NCI-H2227 (cell line): Measurements from ENCODE around the gene ALDH9A1.
"Not testable (repeated sequence)": the region's sequence is repeated elsewhere in the genome, so short reads cannot be mapped to it uniquely, and the experiment has no call there.

Experiments used
- DNase-seq: peaks from one replicate; lab custom pipeline; 2025; ENCODE audit not compliant: unreplicated experiment; lab: John Stamatoyannopoulos, UW

Gene ALDH9A1

GRCh38 chr1:165697881-165698760 lies at the start of gene ALDH9A1:
ALDH9A1 (minus strand) TSS chr1:165698562; CDS start chr1:165698558, 4 bp downstream.
- DNase-seq: peak; percentile 94

DNA sequence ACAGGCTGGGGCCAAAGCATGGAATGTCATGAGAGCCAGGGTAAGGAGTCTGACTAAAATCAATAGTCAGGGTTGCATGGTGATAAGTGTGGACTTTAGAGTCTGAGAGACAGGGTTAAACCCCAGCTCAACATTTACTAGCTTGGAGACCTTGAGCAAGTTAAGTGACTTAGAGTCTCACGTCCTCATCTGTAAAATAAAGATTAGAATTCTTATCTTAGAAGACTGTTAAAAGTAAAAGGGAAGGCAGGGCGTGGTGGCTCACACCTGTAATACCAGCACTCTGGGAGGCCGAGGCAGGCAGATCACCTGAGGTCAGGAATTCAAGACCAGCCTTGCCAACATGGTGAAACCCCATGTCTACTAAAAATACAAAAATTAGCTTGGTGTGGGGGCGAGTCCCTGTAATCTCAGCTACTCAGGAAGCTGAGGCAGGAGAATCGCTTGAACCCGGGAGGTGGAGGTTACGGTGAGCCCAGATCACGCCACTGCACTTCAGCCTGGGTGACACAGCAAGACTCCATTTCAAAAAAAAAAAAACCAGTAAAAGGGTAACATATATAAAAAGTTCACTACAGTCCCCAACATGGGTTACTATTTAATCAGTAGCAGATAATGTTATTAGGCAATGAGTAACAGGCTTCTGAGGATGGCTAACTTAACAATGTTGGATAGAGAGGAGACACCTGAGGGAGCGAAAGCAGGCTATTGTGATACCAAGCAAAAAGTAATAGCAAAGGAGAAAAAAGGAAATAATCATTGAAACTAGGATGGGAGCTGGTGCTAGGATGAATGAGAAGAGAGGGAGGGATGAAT lies 49.5 kb upstream of the ALDH9A1 start:
- no peak for DNase-seq

GRCh38 chr1:165744913-165745312 lies 46.6 kb upstream of the ALDH9A1 start:
- DNase-seq: not testable (repeated sequence)

DNA sequence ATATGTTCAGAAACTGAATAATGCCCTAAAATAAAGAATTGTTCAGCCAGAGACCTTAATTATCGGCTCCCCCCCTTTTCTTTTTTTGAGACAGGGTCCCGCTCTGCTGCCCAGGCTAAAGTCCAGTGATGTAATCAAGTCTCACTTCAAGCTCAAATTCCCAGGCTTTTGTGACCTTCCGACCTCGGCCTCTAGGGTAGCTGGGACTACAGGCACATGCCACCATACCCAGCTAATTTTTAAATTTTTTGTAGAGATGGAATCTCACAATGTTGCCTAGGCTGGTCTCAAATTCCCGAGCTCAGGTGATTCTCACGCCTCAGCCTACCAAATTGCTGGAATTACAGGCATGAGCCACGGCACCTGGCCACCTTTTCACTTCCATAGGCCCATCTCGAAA lies 43.8 kb upstream of the ALDH9A1 start:
- no peak for DNase-seq

- DNase-seq: no peak
Observed at GRCh38 chr1:165738794-165739193, 40.4 kb upstream of the ALDH9A1 start.

GRCh38 chr1:165737196-165737595 lies 38.8 kb upstream of the ALDH9A1 start:
- DNase-seq: no peak

DNA sequence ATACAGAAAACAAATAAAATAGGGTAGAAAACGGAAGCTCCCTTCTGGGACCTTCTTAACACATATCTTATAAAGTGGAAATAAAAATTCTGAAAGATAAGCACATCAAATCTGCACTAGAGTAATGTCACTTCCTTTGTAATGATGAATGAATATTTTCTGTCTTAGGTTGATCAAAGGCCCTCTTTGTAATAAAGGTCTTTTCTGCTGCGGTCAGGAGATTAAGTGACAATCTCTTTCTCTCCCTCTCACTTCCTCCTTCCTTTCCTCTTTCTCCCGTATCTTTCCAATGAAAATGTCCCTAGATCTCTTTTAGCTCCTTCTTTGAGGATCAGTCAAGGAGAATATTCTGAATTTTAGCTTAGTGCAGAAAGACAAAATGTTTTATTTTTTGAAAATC lies 36.5 kb upstream of the ALDH9A1 start:
- DNase-seq: no peak

DNA sequence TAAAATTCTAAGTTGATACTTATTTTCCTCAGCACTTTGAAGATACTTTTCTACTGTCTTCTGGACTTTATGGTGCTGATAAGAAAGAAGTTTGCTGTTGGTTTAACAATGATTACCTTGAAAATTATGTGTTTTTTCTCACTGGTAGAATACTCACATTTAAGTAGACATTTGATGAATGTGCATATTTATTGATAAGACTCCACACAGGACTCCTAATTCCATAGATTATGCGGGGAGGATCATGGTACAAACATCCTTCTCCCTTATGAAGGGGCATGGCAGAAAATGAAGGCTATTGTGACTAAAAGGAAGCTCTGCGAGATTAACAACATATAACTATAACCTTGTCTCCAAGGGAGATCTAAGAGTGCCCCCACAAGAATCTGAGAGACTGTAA lies 28.5 kb upstream of the ALDH9A1 start:
- DNase-seq: no peak

DNA sequence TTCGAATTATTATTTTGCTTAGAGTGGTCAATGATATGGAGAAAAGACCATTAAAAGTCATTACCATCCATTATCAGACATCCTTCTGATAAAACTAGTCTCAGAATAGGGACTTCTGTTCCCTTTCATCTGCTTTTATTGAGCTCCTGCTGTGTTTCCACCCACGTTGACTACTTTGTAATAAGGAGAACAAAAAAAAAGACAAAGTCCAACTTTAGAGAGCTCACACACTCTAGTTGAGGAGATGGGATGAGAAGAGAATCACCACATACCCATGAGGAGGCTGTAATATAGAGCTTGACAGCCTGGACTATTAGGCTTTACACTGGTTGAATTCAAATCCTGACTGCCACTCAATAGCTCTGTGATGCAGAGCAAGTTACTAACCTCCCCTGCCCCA lies 27.8 kb upstream of the ALDH9A1 start:
- no peak for DNase-seq

DNA sequence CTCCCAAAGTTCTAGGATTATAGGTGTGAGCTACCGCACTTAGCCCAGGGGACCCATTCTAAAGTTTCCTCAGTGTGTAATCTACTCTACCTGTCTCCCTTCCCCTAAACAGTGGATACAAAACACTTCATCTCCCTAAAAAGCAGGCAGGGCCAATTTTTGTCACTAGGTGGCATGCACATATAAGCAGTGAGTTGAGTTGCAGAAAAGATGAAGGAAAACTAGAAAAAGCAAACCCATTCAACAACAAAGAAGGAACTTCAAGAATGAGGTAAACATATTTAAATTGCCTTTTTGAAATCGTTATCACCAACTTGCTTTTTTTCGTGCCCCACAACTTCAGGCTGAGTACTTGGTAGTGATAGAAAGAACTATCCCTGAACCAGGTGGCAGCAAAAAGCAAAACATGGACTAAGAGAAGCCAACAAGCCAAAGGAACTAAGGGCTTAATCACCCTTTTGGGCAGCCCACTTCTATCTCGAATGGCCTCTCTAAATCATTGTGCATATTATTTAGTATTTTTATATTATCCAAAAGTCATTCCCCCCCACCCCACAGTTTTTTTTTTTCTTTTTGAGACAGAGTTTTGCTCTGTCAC lies 19.7 kb upstream of the ALDH9A1 start:
- peak; percentile 52 for DNase-seq

- DNase-seq: not testable (repeated sequence)
Observed at GRCh38 chr1:165716265-165717051, 18.1 kb upstream of the ALDH9A1 start.

DNA sequence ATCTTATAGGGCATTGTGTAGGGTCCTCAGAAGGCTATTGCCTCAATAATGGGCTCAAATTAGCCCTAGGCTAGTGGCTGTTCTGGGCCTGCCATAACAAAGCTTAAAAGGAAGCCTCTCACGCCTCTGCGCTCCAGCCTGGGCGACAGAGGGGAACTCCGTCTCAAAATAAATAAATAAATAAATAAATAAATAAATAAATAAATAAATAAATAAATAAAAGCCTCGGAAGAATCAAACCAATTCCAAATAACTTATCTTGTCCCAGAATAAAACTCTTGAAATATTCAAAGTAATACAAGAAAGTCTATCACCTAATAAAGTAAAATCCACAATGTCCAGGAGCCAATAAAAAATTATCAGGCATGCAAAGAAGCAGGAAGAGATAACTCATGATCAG lies 14.4 kb upstream of the ALDH9A1 start:
- DNase-seq: no peak

DNA sequence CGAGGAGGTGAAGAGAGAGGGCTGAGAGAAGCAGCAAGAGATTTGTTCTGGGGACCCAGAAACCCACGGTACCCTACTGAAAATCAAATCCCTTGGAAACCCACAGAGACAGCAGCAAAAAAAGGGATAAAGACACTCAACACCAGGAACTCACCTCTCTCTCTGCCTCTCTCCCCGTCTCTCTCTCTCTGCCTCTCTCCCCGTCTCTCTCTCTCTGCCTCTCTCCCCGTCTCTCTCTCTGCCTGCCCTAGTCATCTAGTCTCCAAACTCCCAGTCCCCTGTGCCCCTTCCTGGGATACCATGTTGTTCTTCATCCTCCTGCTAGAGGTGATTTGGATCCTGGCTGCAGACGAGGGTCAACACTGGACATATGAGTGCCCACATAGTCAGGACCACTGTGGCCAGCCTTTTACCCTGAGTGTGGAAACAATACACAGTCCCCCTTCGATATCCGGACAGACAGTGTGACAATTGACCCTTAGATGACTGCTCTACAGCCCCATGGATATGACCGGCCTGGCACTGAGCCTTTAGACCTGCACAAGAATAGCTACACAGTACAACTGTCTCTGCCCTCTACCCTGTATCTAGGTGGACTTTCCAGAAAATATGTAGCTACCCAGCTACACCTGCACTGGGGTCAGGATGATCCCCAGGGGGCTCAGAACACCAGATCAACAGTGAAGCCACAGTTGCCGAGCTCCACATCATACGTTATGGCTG lies 9.8 kb upstream of the ALDH9A1 start:
- DNase-seq: no peak

GRCh38 chr1:165703648-165704047 lies 5.3 kb upstream of the ALDH9A1 start:
- DNase-seq: no peak

DNA sequence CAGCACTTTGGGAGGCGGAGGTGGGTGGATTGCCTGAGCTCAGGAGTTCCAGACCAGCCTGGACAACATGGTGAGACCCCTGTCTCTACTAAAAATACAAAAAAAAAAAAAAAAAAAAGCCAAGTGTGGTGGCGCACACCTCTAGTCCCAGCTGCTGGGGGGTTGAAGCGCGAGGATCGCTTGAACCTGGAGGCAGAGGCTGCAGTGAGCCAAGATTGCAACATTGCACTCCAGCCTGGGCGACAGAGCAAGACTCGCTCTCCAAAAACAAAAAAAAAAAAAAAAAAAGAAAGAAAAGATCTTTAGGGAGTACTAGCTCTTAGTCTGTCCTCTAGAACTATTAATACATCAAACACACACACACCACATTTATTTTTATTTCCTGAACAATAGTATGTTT lies 3.6 kb upstream of the ALDH9A1 start:
- DNase-seq: not testable (repeated sequence)

DNA sequence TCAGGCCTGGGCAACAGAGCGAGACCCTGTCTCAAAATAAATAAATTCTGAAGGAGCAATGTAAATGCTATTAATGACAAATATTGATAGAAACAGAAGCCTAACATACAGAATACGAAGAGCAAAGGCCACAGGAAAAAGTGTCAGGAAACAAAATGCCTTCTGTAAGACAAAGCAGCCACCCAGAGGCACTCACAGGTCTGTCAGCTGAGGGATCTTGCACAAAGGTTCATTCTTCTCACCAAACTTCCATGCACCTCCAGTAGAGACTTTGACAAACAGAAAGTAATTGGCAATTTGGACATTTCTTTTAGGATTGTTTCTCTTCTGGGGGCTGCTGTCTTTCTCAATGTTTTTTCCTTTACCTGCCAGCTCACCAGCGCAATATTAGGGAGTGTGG lies 1.2 kb upstream of the ALDH9A1 start:
- DNase-seq: no peak

DNA sequence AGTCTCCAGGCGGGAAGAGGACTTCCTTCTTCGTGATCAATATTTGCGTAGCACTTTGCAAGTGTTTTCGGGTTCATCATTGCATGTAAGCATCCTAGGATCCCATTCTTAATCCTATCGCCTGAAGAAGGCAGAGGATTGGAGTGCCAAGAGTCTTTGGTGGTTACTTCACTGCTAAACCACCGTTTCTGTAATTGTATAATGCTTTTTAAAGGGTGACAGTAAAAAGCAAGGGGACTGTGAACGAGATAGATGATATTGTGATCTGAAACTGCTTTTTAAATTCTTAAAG lies 345 bp upstream of the ALDH9A1 start:
- no peak for DNase-seq

DNA sequence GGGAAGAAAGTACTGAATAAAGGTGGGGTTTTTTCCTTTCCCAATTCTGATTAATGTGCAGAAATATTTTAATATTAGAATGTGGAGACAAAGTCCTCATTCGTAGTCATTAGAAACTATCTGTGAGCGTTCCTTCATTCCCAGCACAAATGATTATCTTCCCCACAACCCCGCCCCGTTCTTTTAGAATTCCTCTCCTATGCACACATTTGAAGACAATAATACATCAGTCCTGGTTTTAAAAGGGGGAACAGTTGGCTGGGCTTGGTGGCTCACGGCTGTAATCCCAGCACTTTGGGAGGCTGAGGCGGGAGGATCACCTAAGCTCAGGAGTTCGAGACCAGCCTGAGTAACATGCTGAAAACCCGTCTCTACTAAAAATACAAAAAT lies 876 bp downstream of the ALDH9A1 start:
- DNase-seq: no peak

- no peak for DNase-seq
Observed at GRCh38 chr1:165696625-165697100, 1.7 kb downstream of the ALDH9A1 start.

- DNase-seq: no peak
Observed at GRCh38 chr1:165695031-165695430, 3.3 kb downstream of the ALDH9A1 start.
